Measurements from ENCODE around the gene ERICH3. TPM values are rescaled to one million over a fixed set of nuclear protein-coding genes. Genes with fewer than 3 reads are reported as not detected.

Gene ERICH3
- total RNA-seq, 1 experiment from 2014 or later = not detected

DNA sequence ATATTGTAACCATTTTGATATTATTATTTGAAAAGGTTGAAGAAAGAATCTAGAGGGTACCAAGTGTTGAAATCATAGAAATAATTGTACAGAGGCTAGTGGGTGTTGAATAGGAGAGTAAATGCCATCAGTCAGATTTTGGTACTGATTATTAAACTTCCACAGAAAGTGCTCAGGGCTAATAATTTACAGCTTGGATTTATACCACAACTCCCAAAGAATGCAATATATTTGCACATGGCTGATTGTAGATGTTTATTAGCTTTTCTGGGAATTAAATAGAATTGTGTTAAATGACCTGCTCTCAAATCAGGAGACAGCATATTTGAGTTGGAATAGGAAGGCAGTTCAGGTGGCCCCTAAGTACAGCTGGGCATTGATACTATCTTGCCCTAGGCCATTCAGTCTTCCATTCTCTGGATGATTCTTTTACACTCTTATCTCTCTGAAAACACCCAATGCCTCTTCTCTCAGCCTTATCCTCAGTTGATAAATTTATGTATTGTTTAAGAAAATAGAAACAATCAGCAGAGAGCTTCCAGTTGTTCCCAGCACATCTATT, 63.7 kb downstream of the ERICH3 start:
- in situ Hi-C loops (cut with HindIII; ENCODE audit: low pct_unique_long_range_greater_than_20kb, low sequenced_read_pairs) = no loop called here
- DNase-seq (ENCODE audit: low read depth) = no peak

DNA sequence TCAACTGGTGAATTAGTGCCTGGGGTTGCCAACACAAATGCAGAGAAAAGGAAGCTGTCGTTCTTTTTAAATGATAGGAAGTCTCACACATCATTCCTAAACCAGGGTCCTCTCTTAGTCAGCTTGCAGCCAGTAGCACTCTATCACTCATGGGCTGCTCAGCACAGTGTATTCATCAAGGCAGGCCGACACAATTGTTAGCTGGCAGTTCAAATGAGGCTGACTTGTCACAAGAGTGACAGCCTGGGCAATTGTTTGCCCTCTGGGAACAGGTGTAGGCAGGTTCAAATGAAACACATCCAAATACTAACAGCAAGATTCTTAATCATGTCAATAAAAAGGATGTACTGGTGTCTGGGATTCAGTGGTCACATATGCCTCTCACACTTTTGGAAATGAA, 76.9 kb downstream of the ERICH3 start:
- in situ Hi-C loops (cut with HindIII; ENCODE audit: low pct_unique_long_range_greater_than_20kb, low sequenced_read_pairs) = no loop called here
- DNase-seq (ENCODE audit: low read depth) = no peak

DNA sequence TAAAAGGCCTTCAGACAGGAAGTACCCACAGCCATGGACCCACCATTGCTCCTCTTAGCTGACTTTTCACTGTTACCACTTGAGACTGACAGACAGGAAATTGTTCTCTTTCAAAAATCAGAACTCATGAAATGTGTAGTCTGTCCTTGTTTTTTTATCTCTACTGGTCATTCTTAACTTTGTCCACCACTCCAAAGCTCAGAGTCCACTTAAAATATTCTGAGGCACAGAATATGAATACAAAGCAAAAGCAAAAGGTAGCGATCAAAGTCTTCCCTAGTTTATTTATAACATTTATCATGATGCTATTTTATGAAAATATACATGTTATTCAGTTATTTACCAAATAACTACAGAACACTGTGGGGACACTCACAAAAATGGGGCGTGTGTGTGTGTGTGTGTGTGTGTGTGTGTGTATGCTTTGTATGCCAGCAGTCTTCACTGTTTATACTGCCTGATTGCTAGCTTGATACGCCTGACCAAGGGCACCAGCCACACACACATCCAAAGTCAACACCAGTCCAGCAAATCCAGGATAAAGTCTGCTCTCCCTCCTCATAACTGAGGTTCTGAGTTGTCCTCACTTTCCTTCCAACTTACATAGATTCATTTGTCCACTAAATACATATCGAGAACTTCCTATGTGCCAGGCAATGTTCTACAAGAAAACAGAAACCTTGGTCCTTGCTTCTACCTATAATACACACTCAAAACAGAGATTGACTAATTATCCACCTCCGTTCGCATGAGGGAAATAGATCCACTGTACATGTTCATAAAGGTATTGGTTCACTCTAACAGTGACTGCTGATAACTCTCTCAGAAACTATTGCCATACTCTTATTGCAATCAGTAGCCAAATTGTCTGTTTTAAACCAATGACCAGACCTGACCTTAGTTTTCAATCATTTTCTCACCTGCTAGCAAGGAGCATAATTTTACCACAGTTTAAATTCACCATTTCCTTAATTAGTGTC, 79.4 kb downstream of the ERICH3 start:
- no peak for DNase-seq (ENCODE audit: low read depth)
- in situ Hi-C loops (cut with HindIII; ENCODE audit: low pct_unique_long_range_greater_than_20kb, low sequenced_read_pairs) = no loop called here

DNA sequence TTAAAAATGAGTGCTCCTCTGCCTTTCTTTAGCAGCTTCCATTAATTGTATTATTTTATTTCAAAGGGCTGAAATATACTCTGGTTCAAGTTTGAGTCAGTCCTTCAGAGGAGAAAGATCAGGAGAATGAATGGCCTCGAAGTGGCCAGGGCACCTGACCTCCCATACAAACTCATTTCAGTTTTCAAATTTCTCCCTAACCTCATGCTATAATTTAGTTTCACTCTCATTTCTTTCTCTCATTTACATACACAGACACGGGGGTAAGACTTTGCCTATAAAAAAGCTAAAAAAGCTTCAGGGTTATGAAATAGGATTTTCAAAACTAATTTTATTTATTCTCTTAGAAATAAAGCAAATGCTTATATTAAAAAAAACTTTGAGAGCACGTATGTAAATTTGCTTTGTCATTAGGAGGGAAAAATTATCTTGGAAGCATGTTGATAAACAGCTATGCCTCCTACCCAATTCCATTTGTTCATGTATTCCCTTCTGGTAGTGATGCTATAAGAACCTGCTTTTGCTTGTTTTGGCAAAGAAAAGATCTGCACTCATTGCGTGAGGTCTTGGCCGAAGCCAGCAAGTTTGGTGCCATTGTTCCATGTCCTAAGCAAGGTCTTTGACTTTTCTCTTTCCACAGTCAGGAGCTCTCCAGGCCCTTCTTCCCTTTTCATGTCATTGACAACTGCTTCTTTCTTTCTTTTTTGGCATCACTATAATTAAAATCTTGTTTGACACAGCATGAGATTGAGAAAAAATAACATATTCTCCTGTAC, 80.8 kb downstream of the ERICH3 start:
- DNase-seq (ENCODE audit: low read depth) = no peak
- in situ Hi-C loops (cut with HindIII; ENCODE audit: low pct_unique_long_range_greater_than_20kb, low sequenced_read_pairs) = no loop called here

DNA sequence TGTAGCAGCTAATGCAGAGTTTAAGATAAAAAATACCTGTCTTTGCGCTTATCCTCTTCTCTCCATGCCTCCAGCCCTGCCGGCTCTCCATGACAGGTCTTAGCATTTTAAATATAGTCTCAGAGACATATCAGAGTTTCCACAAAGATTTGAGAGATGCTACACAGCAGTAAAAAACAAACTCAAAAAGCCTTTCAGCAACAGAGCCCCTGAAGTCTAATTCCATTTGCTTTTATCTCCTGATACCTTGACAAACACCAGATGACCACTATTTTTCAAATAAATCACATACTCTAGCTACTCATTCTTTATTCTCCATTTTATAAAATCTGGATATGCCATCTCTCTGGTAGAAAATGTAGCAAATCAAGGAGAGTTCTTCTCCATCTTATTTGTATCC, 81.6 kb downstream of the ERICH3 start:
- no peak for DNase-seq (ENCODE audit: low read depth)
- in situ Hi-C loops (cut with HindIII; ENCODE audit: low pct_unique_long_range_greater_than_20kb, low sequenced_read_pairs) = no loop called here

DNA sequence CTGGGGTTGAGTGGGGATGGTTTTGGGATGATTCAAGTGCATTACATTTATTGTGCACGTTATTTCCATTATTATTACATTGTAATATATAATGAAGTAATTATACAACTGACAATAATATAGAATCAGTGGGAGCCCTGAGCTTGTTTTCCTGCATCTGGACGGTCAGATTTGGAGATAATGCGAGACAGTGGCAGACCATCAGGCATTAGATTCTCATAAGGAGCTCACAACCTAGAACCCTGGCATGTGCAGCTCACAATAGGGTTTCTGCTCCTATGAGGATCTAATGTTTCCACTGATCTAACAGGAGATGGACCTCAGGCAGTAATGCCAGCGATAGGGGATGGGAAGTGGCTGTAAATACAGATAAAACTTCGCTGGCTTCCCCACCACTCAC, 83.3 kb downstream of the ERICH3 start:
- DNase-seq (ENCODE audit: low read depth) = no peak
- in situ Hi-C loops (cut with HindIII; ENCODE audit: low pct_unique_long_range_greater_than_20kb, low sequenced_read_pairs) = no loop called here

DNA sequence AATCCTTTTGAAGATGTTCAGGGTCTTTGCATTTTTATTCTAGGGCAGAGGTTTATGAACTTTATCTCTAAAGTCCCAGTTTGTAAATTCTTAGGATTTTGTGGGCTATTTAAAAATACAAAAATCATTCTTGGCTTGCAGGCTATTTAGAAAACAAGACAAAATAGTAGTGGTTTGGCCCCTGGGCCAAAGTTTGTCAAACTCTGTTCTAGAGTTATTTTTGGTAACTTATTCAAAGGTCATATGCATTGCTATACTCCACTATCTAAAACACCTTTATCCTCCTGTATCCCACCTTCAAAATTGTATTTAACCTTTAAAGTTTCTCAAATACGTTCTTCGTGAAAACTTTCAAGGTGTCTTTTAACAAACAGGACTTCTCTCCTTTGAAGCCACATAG, 85.7 kb downstream of the ERICH3 start:
- in situ Hi-C loops (cut with HindIII; ENCODE audit: low pct_unique_long_range_greater_than_20kb, low sequenced_read_pairs) = no loop called here
- no peak for DNase-seq (ENCODE audit: low read depth)

DNA sequence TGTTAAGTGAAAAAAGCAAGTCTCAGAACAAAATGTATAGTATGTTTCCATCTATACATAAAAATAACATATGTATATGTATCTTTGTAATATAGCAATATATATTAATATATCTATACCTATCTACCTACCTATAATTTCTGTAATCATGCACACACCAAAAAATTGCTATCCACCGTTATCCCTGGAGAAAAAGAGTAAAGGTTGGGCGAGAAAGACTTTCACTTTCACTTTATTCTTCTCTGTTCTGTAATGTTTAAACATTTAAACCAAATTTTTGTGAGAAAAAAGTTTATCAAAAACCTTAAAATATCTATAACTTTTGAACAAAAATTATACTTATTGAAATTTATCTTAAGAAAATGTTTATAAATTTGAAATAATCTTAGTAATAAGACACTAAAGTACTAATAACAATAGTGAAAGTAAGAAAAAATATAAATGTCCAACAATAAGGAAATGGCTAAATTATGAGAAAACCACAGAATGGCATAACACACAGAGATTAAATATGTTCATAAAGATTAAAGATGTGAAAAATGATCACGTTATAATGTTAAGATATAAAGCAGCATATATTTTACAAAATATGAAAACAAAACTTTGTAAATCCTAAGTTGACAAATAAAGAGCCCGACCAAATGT, 87.2 kb downstream of the ERICH3 start:
- in situ Hi-C loops (cut with HindIII; ENCODE audit: low pct_unique_long_range_greater_than_20kb, low sequenced_read_pairs) = no loop called here
- DNase-seq (ENCODE audit: low read depth) = no peak

DNA sequence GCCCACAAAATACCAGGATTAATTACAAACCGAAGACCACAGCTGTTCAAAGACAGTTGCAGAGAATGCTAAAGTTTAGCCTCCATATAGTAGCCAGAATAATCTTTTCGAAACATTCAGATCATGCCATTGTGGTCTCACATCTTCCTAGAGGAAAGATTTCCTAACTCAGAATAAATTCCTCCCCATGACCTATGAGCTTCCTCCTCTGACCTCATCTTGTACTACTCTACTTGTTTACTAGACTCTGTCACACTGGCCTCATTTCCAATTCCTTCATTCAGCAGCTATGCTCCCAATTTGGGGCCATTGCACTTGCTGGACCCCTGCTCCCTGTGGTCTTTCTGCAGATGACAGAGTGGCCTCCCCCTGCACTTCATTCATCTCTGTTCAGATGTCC, 89.4 kb downstream of the ERICH3 start:
- no peak for DNase-seq (ENCODE audit: low read depth)
- in situ Hi-C loops (cut with HindIII; ENCODE audit: low pct_unique_long_range_greater_than_20kb, low sequenced_read_pairs) = no loop called here

DNA sequence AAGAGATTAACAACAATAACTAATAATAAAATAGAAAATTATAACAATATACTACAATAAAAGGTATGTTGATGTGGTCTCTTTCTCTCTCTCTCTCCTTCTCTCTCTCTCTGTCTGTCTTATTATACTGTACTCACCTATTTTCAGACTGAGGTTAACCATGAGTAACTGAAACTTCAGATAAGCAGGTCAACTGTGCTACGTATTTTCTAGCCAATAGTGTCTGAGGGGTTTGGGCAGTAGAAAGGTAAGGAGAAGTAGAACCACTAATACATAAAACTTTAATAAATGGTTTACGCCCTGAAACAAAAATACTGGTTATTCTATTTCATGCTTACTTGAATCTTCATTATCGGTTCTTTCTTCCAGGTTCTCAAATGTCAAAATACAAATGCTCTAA, 90.2 kb downstream of the ERICH3 start:
- in situ Hi-C loops (cut with HindIII; ENCODE audit: low pct_unique_long_range_greater_than_20kb, low sequenced_read_pairs) = no loop called here

DNA sequence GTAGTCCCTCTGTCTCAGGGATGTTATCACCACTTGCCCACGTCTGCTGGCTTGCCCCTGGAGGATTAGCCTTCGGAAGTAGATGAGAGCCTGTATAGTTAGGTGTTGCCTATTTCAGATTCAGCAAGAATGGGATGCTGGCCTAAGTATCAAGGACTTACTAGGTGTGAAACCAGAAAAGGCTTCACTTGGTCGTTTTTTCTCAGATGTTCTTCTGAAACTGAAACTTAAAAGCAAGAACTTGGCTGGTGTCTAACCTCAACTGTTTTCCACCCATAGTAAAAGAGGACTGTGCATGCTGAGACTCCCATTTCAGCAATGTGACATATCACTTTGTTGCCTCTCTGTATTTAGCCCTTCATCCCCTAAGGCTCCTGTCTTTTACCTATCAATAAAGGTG, 94.2 kb downstream of the ERICH3 start:
- in situ Hi-C loops (cut with HindIII; ENCODE audit: low pct_unique_long_range_greater_than_20kb, low sequenced_read_pairs) = no loop called here
- no peak for DNase-seq (ENCODE audit: low read depth)

More for the DNA sequence above, 90.2 kb downstream of the ERICH3 start:
- DNase-seq (ENCODE audit: low read depth) = no peak

DNA sequence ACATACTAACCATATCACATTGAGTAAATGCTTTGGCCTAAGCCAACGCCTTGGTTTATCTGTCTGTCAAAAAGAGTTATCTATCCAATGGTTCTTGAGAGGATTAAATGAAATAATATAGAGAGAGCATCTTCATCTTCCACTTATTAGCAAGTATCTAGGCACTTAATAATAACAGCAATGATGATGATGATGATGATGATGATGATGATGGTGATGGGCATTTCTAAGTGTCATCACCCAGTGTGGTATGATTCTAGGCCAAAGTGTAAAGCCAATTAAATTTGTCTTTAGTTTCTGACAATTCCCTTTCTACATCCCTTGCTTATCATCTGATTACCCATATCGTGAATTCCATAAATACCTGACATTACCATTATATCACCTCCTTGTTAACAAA, 95.5 kb downstream of the ERICH3 start:
- DNase-seq (ENCODE audit: low read depth) = no peak
- in situ Hi-C loops (cut with HindIII; ENCODE audit: low pct_unique_long_range_greater_than_20kb, low sequenced_read_pairs) = no loop called here

DNA sequence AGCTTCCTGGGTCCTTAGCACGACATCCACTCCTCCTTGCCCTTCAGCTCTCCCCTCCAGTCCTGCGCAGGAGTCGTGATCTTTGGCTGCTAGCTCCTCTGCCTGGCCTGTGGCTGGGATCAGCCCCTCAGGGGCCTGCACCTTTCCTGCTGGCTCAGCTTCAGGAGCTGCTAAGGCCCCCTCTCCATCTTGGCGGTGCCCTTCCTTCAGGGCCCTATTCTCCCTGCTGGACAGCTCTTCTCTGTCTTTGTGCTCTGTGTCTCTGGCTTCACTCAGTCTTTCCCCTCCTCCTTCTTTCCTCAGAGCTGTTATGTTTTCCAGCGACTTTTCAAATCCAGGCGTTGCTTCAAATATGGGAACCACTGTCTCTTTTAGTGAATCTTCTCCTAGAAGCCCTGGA, 101.7 kb downstream of the ERICH3 start:
- in situ Hi-C loops (cut with HindIII; ENCODE audit: low pct_unique_long_range_greater_than_20kb, low sequenced_read_pairs) = no loop called here
- no peak for DNase-seq (ENCODE audit: low read depth)

DNA sequence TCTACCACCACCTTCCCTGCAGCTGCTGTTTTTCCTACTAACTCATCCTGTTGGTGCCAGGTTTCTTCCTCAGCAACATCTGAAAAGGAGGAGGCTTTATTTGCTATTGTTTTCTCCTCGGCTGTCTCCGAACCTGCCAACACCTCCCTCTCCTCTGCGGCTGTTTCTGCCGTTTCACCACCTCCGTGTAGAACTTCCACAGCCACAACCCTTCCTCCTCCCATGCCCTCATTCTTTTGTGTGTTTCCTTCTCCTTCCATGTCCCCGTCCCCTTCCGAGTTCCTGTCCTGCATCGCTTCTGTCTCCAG, 102.1 kb downstream of the ERICH3 start:
- in situ Hi-C loops (cut with HindIII; ENCODE audit: low pct_unique_long_range_greater_than_20kb, low sequenced_read_pairs) = no loop called here
- DNase-seq (ENCODE audit: low read depth) = no peak

DNA sequence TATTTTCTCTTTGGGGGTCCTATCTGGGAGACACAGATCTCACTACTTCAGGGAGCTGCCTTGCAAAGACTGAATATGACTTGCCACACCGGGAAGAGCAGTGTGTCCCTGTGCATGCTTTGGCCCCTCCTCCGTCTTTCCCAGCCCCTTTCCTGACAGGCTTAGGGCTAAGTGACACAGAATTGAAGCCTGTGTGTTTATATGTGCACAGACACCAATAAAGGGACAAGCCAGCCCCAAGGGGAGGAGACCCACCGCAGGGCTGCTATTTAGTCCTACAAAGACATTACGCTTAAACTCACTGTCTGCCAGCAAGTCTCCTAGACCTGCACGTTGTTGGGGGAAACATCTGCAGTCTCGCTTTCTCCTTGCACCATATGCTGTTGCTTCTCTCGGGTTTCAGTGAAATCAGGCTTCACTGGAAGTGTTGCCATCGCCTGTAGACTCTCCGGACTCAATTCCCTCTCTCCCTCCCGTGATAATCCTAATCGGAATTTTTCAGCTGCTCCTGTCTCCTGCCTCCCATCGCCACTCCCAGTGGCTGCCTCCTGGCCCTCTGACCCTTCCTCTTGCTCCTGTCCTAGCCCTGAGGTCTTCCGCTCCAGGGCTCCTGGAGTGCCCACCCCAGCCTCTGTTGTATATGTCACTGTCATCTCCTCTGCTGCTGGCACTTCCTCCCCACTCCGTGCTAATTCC, 102.6 kb downstream of the ERICH3 start:
- no peak for DNase-seq (ENCODE audit: low read depth)
- in situ Hi-C loops (cut with HindIII; ENCODE audit: low pct_unique_long_range_greater_than_20kb, low sequenced_read_pairs) = no loop called here

DNA sequence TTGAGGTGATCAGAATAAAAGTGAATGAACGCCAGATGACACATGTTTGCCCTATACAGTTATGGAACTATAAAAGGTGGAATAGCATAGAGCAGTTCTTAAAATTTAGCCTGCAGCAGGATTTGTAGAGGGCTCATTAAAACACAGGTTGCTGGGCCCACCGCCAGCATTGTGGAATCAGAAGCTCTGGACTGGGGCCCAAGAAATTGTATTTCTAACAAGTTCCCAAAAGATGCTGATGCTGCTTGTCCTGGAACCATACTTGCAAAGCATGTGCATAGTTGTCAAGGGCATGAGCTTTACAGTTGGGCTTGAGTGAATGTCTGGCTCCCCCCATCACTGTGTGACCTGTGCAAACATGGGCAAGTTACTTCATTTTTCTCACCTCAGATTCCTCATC, 123.7 kb downstream of the ERICH3 start:
- DNase-seq (ENCODE audit: low read depth) = no peak
- in situ Hi-C loops (cut with HindIII; ENCODE audit: low pct_unique_long_range_greater_than_20kb, low sequenced_read_pairs) = no loop called here

DNA sequence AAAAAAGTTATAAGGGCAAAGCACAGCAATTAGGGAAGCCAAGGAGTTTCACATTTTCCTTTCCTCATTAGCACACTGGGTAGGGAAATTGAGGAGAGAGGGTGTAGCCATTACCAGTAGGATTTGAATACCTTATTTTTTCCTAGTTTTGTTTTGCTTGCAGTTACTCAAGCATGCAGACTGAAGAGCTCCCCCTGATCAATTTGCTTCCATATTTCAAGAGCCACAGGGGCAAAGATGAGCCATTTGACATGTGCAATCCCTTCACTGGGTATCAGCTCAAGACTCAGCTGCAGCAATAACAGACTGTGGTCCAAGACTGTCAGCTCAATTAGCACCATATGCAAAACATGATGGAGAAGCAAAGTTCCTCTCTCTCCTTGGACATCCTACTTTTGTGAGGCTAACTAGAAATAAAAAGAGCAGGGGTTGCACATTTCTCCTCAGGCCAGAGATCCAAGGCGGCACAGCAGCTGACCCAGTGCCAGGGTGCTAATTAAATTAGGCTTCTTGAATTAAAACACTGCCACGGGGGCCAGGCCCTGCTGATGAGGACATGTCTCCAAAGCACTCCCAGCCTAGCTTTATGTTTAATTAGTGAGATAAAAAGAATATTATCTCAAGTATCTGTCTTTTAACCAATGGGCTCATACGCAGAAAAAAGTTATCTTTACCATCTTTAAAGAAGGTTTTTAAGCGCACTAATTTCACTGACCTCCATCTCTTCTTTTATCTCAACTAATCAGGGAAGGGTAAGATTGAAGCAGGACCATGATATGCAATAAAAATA, 124.4 kb downstream of the ERICH3 start:
- in situ Hi-C loops (cut with HindIII; ENCODE audit: low pct_unique_long_range_greater_than_20kb, low sequenced_read_pairs) = no loop called here
- no peak for DNase-seq (ENCODE audit: low read depth)

DNA sequence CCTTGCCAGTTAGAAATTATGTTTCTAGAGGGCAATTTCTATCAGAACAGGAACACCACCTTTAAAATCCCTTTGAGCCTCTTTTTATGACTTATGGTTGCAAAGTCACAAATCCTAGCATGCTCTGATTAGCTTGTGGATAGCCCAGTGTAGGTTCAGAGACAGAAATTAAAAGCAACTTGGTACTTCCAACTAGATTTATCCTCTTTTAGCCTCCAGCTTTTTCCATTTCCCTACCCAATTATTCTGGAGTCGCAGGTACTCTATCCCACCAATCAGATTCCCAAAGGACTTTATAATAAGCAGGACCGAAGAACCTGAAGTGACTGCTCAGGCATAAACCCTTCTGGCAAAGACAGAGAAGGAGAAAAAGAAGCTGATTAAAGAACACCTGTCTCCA, 127.8 kb downstream of the ERICH3 start:
- DNase-seq (ENCODE audit: low read depth) = no peak
- in situ Hi-C loops (cut with HindIII; ENCODE audit: low pct_unique_long_range_greater_than_20kb, low sequenced_read_pairs) = no loop called here
